ENCODE results near the gene CD200R1.
A peak's percentile ranks its signal among the peaks of the same experiment; 100 is the strongest.
"Not testable (repeated sequence)": the region's sequence is repeated elsewhere in the genome, so short reads cannot be mapped to it uniquely, and the experiment has no call there.

CD200R1 gene

DNA sequence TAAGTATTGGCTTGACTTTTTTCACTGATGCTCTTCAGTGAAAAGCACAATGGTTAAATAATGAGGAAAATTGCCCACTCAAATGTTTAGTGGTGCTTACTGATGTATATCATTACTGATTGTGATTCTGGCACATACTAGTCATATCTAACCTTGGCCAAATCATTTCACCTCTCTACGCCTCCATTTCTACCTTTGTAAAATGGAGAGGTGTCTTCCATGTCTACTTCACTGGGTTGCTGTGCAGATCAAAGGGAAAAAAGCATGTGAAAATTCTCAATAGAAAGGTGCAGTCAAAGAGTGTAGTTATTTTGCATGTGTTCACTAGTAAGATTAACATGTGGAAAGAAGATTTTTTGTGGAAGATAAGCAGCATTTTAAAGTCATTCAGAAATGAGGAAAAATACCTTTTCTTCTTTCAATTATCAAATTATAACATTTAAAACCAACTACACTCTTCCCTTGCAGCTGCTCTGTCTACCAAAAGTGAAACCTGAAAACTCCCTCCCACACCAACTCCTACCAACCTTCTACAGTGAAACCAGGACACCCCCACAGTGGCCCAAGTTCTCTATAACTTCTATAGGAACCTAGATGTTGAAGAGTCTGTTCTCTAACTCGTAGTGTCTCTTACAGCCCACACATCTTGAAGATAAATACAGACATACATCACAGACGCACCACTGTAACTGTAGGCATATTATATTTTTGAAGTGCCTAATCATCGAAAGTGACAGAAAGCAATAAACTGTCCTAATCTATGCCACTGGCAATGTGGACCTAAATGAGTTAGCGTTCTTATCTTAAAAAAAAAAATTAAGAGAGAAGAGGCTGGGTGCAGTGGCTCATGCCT is 1.4 kb downstream of the CD200R1 start:
- no peak for DNase-seq

DNA sequence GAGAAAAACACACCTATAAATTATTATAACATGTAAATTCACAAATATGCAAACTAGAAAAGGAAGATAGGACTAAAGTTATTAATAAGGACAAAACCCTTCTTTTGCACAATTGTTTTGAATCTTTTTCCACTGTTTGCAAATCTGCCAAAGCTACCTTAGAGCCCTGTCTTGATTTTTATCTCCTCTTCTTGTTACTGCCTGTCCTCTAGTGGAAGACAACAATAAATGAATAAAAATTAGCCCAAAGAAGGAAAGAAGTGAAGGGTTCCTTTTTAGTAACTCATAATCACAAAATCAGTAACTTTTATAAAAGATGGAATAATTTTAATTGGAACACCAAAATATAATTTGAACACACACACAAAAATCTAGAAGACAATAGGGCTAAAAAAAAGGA is 2.7 kb downstream of the CD200R1 start:
- no peak for DNase-seq

DNA sequence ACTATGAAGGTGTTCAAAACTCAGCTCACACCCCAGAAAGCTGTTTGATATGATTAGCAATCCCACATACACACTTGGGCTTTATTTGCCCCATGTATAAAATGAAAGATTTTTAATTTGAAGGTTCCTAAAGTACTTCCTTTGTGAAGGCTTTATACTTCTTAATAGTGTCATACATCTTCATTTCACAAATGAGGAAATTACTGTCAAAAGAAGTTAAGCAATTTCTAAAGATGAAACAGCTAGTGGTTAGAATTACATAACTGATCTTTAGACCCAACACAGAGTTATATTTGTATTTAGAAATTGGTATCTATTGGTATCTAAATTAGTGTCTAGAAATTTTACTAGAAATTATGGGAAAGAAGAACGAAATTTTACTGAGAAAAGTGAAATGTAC is 7.1 kb downstream of the CD200R1 start:
- DNase-seq, result no peak

DNA sequence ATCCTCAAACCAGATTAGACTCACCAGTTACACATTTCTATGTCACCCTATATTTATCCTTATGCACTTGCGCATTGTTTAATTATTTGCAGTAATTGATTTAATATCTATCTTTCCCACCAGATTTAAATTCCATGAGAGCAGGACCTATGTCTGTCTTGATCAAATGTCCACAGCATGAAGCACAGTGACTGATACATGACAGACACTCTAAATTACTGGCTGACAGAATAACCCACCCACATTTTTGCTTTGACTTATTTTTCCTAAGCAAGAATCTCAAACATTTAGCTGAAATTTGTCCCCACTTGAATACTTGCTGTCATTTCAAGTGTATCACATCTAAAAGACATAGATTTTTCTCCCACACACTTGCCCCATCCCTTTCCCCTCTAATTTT is 7.5 kb downstream of the CD200R1 start:
- no peak for DNase-seq

DNA sequence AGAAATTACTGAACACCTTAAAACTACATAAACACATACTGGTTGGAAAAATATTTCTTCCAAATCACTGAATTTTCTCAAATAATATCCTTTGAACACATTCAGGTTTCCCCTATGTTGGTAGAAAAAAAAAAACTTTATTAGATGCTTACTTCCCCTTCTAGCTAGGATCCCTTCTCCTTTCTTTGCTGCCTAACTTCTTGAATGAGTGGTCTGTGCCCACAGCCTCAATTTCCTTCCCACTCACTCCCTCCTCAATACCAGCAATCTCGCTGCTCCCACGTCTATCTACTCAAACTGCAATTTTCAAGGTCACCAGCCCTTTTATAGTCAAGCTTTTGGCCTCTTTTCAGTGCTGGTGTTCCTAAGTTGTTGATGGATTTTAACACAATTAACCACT is 8.3 kb downstream of the CD200R1 start:
- no peak for DNase-seq

DNA sequence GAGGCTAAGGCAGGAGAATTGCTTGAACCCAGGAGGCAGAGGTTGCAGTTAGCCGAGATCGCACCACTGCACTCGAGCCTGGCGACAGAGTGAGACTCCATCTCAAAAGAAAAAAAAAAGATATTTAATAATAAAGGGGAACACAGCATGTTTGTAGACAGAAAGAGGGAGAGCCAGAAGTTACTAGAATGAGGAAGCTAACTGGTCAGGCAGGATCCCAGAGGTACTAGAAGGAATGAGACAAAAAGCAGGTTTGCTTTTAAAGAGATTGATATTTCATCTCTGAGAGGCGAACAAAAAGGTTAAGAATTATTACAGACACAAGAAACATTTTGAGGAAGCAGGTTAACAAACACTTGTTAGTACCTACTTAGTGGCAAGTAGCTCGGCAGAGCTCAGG is 9.2 kb downstream of the CD200R1 start:
- DNase-seq, result no peak

DNA sequence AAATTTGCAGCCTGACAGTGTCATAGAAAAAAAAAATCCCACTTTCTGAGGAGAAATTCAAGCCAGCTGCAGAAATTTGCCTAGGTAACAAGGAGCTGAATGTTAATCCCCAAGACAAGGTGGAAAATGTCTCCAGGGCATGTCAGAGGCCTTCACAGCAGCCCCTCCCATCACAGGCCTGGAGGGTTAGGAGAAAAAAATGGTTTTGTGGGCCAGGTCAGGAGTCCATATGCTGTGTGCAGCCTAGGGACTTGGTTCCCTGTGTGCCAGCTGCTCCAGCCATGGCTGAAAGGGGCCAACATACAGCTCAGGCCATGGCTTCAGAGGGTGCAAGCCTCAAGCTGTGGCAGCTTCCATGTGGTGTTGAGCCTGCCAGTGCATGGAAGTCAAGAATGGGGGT is 11.2 kb downstream of the CD200R1 start:
- DNase-seq, result no peak

DNA sequence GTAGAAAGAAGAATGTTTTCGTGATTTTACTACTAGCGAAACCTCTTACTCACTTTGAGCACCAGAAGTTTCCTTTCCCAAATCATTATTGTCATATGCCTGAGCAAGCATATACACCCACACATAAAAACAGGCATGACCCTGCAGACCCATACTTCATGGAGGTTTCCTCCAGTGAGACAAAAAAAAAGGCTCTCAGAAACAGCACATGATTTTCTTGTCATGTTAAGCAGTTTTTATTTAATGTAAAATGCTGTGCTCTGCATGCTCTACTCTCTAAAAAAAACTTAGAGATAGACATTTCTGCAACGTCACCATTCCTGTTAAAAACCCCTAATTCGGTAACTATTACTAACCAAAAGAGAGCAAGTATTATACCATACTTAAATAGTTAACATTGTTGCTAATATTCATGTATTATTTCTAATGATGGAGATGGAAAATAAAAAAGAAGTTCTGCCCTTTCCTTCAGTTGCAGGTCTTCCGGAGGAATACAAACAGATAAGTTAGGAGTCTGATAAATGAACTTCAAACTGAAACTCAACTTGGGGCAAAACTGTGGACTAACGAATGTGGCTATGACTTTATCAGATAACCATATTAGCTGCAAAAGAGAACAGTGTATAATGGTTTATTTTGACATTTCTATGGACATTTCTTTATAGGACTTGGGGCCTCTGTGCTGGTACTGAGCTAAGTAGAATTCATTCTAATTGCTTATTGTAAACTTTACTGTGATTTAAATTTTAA is 15.9 kb downstream of the CD200R1 start:
- DNase-seq, result no peak

DNA sequence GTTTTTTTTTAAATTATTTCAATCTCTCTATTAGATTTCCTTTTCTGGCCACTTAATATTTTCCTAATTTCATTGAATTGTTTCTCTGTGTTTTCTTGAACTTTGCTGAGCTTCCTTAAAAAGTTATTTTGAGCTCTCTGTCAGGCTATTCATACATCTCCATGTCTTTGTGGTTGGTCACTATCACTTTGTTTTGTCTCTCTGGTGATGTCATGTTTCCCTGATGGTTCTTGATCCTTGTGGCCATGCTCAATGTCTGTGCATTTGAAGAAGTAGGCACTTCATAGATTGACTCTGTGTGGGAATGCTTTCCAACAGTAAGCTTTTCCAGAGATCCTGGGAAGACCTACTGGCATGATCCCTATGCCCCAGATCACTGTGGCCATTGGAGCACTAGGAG is 18.6 kb downstream of the CD200R1 start:
- no peak for DNase-seq

DNA sequence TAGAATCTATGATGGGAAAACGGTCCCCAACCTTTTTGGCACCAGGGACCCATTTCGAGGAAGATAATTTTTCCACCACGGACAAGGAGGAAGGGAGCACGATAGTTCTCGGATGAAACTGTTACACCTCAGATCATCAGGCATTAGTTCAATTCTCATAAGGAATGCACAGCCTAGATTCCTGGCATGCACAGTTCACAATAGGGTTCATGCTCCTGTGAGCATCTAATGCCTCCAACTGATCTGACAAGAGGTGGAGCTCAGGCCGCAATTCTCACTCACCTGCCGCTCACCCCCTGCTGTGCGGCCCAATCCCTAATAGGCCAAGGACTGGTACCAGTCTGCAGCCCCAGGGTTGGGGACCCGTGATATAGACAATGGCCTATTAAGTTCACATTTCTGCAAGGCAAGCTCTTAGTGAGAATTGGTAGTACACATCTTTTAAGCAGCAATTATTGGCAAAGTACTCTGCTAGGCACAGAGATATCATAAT is 26.5 kb downstream of the CD200R1 start:
- DNase-seq, result no peak

DNA sequence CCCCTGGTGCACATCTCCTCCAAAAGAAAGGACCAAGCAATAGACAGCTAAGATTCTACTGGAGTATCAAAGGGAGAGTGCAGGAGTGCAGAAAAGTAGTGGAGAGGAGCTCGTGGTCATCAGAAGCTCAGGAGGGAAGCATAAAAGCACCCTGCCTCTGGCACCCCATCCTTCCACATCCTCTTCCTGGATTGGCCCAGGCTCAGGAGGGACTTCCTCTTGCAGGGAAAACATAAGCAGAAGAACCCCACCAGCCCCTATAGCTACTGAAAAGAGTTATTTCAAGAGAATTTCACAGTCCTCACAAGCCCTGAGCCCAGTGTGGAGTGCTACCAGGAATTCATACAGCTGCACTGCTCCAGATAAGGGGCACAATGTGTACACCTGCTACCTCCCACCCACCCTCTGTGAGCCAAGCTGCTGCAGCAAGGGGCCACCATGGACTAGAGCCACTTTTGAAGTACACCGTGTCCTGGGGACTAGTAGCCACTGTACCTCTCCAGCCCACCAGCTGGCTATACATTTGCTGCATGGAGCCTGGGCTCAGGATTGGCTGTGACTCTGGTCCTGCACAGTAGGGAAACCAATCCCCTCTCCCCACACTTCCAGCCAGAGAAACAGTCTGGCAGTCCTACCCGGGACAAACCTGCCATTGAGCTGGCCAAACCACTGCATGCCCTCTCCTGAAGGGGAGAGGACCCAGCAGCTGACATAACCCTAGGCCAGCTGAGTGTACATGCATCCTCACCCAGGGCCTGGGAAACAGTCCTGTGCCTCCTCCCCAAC is 43.0 kb downstream of the CD200R1 start:
- DNase-seq, result no peak

DNA sequence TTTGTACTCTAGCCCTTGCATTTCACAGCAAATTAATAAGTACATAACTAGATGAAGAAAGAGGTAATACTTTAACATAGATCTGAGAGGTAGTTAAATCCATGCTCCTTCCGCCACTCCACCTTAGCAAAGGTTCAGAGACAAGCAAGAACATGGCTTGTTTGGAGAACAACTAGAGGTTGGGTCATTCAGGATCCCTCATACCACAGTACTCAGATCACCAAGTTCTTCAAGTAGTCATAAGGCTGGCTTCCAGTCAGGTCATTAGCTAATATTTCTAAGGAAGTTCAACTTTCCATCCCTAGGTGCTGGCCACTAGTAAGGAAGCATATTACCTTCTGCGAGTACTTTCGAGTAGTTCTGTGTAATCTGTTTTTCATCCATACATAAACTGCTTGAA is 44.1 kb downstream of the CD200R1 start:
- DNase-seq, result no peak

DNA sequence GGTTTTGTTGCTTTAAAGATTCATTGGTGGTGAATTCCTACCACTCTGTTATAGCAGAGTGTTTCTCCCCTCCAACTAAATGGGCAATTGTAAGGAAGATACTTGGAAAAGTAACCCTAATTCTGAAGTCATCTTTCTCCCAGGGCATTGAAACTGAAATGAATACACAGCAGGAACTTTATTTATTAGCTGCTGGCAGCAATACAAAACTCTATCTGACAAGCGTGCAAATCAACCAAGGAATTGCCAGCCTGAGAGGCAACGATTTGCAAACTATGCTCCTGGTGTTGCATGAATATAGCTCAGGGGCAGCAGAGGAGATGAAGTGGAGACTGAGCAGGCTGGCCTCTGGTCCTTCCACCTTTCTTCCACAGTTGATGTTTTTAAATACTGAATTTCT is 48.9 kb downstream of the CD200R1 start:
- no peak for DNase-seq

DNA sequence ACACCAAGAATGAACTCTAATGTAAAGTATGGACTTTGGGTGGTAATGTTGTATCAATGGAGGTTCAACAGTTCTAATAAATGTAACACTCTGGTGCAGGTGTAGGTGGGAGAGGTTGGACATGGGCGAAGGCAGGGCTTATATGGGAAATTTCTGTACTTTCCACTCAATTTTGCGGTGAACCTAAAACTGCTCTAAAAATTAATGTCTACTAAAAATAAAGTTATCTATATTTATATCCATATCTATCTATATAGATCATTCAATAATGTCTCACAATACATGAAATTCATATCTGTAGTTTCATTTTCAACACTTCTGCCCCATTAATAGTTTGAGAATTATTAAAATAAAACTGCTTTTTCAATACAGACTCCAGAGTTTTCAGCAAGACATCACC is 49.3 kb downstream of the CD200R1 start:
- no peak for DNase-seq

DNA sequence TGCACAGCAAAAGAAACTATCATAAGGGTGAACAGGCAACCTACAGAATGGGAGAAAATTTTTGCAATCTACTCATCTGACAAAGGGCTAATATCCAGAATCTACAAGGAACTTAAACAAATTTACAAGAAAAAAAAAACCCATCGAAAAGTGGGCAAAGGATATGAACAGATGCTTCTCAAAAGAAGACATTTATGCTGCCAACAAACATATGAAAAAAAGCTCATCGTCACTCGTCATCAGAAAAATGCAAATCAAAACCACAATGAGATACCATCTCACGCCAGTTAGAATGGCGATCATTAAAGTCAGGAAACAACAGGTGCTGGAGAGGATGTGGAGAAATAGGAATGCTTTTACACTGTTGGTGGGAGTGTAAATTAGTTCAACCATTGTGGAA is 55.4 kb downstream of the CD200R1 start:
- DNase-seq, result not testable (repeated sequence)

DNA sequence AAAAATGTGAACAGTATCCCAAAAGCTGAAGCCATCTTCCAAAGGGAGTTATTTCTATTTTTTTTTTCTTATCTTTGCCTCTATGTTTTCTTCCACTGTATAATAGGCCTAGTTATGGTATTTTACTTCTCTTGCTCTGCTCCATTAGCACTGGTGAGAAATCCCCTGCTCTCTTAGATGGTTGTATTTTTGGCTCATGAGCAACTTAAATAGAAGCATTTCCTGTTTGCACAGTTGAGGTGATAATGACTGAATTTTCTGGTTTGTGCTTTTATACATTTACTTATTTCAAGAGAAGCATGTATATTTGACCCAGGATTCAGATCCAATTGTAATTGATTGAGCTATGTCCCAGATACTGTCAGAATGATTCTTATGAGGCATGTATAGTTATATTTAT is 66.7 kb downstream of the CD200R1 start:
- no peak for DNase-seq

DNA sequence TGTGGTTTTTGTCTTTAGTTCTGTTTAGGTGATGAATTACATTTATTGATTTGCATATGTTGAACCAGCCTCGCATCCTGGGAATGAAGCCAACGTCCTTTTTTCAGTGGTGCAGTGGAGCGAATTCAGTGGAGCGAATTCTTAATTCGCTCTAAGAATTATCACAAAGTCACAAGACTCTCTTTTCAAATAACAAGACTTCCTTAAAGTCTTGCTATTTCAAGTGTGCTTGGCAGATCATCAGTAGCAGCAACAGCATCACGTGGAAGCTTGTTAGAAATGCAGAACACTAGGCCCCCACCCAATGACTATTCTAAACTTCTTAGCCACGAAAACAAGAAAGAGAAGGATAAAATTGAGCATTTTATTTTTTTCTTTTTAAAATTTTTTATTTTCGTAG is 70.1 kb downstream of the CD200R1 start:
- no peak for DNase-seq

DNA sequence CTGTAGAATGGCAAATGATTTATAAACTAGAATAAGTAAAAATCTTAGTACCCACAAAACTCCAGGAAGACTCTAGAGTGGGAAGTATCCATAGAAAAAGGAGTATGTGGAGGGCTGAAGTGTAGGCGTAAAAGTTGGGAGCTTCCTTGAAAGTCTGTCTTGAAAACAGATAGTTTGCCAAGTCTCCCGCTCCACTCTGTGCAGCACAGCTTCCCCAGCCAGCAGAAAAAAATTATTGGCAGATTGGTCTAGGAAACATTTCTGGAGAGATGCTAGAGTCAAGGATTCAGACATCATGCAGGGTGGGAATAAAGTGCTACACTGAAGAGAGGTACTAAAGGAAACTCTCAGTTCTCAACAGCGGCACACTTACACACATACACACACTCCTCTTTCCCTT is 74.8 kb downstream of the CD200R1 start:
- DNase-seq, result no peak

DNA sequence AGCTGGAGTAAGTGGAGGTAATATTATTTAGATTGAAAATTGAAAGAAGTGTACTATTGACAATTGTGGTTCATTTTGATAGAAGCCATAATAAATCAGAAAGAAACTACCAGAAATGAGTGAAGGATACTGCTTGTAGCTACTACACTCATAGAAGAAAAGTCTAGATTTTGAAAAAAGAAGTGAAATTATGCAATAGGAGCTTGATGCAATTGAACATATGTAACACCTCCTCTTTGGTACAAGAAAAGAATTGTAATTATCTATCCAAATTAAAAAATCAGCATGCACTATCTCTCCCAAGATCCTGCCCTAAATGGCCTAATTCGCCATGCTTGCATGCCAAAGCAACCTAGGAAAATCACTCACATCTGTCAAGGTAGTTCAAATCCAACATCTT is 77.1 kb downstream of the CD200R1 start:
- DNase-seq, result no peak

DNA sequence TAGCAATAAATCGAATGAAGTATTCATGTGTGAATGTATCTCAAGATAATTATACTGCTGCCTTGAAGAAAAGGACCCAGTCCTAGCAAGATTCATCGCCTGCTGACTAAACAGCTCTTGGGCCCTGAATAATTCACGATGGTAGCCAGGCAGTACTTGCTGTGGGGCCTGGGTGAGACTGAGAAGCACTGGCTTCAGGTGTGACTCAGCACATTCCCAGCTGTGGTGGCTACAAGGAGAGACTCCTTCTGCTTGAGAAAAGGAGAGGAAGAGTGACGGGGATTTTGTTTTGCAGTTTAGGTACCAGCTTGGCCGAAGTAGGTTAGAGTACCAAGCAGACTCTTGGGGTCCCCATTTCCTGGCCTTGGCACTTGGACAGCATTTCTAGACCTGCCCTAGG is 80.6 kb downstream of the CD200R1 start:
- no peak for DNase-seq

DNA sequence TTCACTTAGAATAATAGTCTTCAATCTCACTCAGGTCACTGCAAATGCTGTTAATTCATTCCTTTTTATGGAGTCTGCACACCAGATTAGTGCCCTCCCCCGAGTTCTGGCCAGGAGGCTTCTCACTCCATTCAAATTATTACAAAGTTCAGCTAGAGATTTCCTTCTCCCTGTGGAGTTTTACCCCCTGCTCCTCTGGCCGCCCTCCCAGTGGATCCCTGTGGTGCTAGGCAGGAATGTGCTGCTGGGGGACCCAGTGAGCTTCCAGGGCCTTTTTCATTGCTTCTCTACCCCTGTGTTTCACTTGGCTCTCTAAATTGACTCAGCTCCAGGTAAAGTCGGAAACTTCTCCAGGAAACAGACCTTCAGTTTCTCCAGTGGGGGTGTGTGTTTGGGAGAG is 85.5 kb downstream of the CD200R1 start:
- DNase-seq, result no peak

DNA sequence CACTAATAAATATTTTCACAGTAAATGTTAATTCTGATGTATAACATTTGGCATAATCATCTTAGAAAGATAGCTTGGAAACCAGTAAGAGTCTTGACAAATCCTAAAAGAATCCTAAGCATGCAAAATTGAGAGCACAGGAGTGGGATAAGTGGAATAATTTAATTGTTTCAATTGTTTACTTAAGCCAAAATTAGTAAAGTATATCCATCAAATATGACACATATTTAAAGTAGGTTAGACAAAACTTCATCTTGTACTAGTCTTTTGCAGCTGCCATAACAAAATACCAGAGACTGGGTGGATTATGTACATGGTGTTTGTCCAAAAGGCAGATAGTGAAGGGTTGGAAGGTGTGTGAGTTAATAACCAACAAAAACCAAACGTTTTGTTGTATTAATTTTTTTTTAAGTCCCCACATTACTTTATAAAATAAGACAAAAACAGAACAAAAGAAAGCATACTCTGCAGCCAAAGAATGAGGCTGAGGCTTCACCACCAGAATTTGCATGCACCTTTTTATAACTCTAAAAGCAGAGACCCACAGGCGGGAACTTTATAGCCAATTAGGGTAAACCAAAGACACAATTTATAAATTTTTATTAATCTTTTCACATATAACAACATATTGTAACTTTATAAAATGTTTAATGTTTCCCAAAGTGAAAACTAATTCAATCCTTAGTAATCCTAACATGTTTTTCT is 86.4 kb downstream of the CD200R1 start:
- DNase-seq, result peak in 1 of 2 experiments; percentile 20
